Peyer's patch (tissue), 4 donors: ENCODE measurements around the gene ANKS1A. TPM values are rescaled to one million over a fixed set of nuclear protein-coding genes. Genes with fewer than 3 reads are reported as not detected.

Source experiments
- DNase-seq, 3 donors: peaks; one replicate each; pipeline ENCODE4 v3.0.0-alpha.2; 2017 to 2019
- H3K27ac ChIP-seq, 4 donors: fragments of 200-600 bp; sonication (generic); one replicate each; pipeline ENCODE4 v1.5.1; 2016 to 2019
- H3K27me3 ChIP-seq, 2 donors: fragments of 200-600 bp; sonication (generic); one replicate each; pipeline ENCODE4 v1.5.1; 2019
- H3K36me3 ChIP-seq, 3 donors: fragments of 200-600 bp; sonication (generic); one replicate each; pipeline ENCODE4 v1.5.1; 2016 to 2019
- H3K4me1 ChIP-seq, 4 donors: fragments of 200-600 bp; sonication (generic); one replicate each; pipeline ENCODE4 v1.5.1; 2016 to 2019
- H3K4me3 ChIP-seq, 4 donors: fragments of 200-600 bp; sonication (generic); 1 replicate in 3 of 4; 2 replicates in 1 of 4; pipeline ENCODE4 v1.5.1; 2016 to 2019; ENCODE audit warnings: mild to moderate bottlenecking in 1 of 4
- H3K9me3 ChIP-seq, 4 donors: fragments of 200-600 bp; sonication (generic); one replicate each; pipeline ENCODE4 v1.5.1; 2016 to 2019; ENCODE audit warnings: mild to moderate bottlenecking in 1 of 4
- CTCF ChIP-seq, 6 experiments: fragments of 450-650 bp in 4 of 6; fragments of 200-600 bp in 2 of 6; sonication (generic) in 1 of 6; IDR thresholded peaks; one replicate each; pipeline ENCODE4 v1.5.1; 2017 to 2019; ENCODE audit warnings: antibody characterized with exemption in 6 of 6, mild to moderate bottlenecking in 3 of 6, moderate library complexity in 1 of 6
- POLR2A ChIP-seq, 2 donors: fragments of 450-650 bp; IDR thresholded peaks; one replicate each; pipeline ENCODE4 v1.5.1; 2017; ENCODE audit warnings: antibody characterized with exemption in 2 of 2, mild to moderate bottlenecking in 2 of 2, moderate library complexity in 2 of 2
- total RNA-seq, 4 donors: library from RNA; depleted of rRNA; stranded (reverse); fragments of >200 nt; gene quantifications; one replicate each; pipeline ENCODE4 v1.1.0, GENCODE V29; 2016

ANKS1A gene
- total RNA-seq, 4 donors from 2014 or later: 24.3 to 42.1 (median 31.9) TPM

DNA sequence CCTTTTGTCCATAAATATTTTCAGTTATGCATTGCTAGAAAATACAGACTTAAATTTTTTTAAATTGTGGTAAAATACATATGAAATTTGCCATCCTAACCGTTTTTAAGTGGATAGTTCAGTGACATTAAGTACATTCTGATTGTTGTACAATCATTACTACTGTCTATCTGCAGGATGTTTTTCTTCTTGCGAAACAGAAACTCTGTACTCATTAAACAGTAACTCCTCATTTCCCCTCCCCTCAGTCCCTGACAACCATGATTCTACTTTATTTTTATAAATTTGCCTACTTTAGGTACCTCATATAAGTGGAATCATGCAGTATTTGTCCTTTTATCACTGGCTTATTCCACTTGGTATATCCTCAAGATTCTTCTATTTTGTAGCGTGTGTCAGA, 22.5 kb upstream of the ANKS1A start:
- Histone ChIP-seq H3K27ac (no peak overlapping the region), H3K4me3 (no peak overlapping the region), H3K27me3 (no peaks in the 10 kb centered on the region), H3K4me1 (no peaks in the 10 kb centered on the region), H3K9me3 (no peaks in the 10 kb centered on the region), H3K36me3 (peaks cover 0 to 37% (median 0%) of the 10 kb centered on the region in 3 donors)
- TF ChIP-seq CTCF (IDR thresholded peaks at IDR 0.05) (no peak), POLR2A (IDR thresholded peaks at IDR 0.05) (no peak)
- no peak for DNase-seq

GRCh38 chr6:34867484-34867883, 21.6 kb upstream of the ANKS1A start:
- H3K4me1 ChIP-seq: no peaks in the 10 kb centered on the region
- TF ChIP-seq CTCF (IDR thresholded peaks at IDR 0.05) (no peak), POLR2A (IDR thresholded peaks at IDR 0.05) (no peak)
- DNase-seq: no peak
- H3K9me3 ChIP-seq: no peaks in the 10 kb centered on the region
- no peak overlapping the region for H3K4me3 ChIP-seq
- H3K36me3 ChIP-seq: peaks cover 0 to 47% (median 0%) of the 10 kb centered on the region in 3 donors
- H3K27me3 ChIP-seq: no peaks in the 10 kb centered on the region
- H3K27ac ChIP-seq: no peak overlapping the region

DNA sequence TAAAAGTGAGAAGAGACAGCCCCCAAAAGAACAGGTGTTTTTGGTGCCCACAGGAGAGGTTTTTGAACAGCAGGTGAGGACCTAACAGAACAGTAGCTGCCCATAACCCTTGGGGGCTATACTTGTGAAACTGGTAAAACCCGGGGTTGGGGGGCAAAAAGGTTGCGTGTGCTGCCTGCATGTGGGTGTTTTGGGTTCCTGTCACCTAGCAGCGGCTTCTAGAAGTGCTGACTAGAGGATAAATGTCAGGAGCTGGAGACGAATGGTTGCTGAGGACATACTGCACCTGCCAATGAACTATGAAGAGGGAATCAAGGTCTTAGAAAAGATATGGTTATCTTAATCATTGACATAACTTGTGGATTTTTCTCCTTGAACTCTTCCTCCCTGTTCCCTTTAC, 17.2 kb upstream of the ANKS1A start:
- no peak overlapping the region for H3K27ac ChIP-seq
- no peaks in the 10 kb centered on the region for H3K27me3 ChIP-seq
- H3K4me3 ChIP-seq: no peak overlapping the region
- no peak for TF ChIP-seq CTCF (IDR thresholded peaks at IDR 0.05)
- no peaks in the 10 kb centered on the region for H3K9me3 ChIP-seq
- H3K36me3 ChIP-seq: peaks cover 0 to 64% (median 0%) of the 10 kb centered on the region in 3 donors
- DNase-seq: no peak
- H3K4me1 ChIP-seq: peaks cover 0 to 10% (median 0%) of the 10 kb centered on the region in 4 donors

DNA sequence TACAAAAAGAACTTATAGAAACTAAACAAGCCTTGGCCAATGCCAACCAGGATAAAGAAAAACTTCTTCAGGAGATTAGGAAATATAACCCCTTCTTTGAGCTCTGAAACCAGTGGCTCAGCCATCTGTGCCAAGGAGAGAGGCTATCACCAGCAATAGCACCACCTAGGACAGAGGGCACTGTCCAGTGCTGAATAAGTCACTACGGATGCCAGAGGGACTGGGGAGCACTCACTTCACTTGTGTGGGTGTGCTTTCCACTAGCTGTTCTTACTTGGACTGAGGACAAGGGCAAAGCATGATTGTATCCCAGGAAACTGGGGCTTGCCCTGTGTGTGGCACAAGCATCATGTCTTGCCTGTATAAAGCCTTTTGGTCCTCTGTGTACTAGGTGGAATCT, 16.7 kb upstream of the ANKS1A start:
- H3K27me3 ChIP-seq: no peaks in the 10 kb centered on the region
- H3K27ac ChIP-seq: no peak overlapping the region
- no peak overlapping the region for H3K4me3 ChIP-seq
- H3K36me3 ChIP-seq: peaks cover 0 to 63% (median 0%) of the 10 kb centered on the region in 3 donors
- no peak for DNase-seq
- no peaks in the 10 kb centered on the region for H3K9me3 ChIP-seq
- TF ChIP-seq CTCF (IDR thresholded peaks at IDR 0.05): no peak
- peaks cover 0 to 13% (median 0%) of the 10 kb centered on the region in 4 donors for H3K4me1 ChIP-seq

DNA sequence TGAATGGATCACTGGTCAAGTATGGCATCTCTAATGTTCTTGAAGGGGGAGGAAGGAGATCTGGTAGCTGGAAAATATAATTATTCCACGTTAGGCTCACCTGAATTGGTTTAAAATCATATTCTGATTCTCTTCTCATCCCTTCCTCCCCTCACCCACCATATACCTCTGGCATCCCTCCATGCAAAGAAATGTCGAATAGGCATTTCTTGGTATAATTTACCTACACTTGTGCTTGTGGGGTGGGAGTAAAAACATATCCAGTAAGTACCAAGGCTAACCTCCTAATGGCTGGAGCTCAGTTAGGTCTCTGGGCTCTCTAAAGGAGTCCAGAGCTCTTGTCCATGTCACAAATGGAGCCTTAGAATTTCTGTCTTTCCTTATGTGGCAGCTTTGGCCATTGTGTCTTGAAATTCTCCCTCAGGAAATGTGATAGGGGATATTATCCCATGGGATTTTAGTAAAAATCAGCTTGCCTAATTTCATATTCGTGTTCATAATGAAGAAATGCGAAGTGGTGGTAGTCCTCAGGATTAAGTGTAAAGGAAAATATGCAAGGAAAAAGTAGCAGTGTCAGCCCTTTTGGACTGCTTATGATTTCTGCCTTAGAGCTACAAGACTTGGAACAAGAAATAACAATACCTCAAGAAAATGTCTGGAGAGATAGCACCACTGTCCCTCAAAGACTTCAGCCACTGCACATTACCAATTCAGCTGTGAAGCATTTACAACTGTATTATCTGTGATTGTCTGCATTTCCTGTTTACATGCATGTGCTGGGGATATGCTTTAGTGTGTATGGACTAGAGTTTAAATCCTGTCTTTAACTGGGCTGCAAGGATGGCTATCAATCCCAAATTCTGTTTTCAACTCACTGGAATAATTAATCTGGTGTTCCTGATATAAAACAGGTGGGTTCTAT, 13.5 kb upstream of the ANKS1A start:
- DNase-seq: no peak
- Histone ChIP-seq H3K9me3 (no peaks in the 10 kb centered on the region), H3K36me3 (peaks cover 0 to 85% (median 0%) of the 10 kb centered on the region in 3 donors), H3K27me3 (no peaks in the 10 kb centered on the region), H3K4me3 (no peak overlapping the region), H3K4me1 (peaks cover 0 to 13% (median 0%) of the 10 kb centered on the region in 4 donors), H3K27ac (peak overlapping the region in 1 of 4 donors; percentile 14)
- TF ChIP-seq CTCF (IDR thresholded peaks at IDR 0.05) (no peak), POLR2A (IDR thresholded peaks at IDR 0.05) (no peak)
